Stimulated activated CD4-positive, alpha-beta T cell treated with anti-CD3 and anti-CD28 coated beads, TNF-alpha, amount 100 ng/mL, for 4 hours (primary cell): ENCODE results near the gene FAT1.

ENCODE experiments used
- DNase-seq, 3 experiments: peaks; one replicate each; pipeline ENCODE4 v3.0.0-alpha.2; 2020; ENCODE audit warnings: low read depth in 3 of 3

FAT1 gene

DNA sequence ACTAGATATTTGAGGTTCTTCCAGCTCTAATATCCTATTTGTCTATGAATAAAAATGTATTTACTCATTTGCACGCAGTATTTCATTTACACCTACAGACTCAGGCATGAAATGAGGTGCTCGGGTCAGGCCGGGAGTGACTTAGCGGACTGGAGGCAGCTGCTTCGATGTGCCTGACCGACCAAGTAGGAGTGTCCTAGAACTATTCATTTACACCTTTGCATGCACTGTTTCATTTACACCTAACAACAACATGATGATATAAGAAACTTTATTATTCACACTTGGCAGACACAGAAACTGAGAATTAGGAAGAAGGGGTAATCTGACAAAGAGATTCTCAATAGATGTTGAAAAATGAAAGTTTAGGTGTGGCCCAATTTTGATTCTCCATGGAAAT, 28.7 kb upstream of the FAT1 start:
- DNase-seq: no peak

DNA sequence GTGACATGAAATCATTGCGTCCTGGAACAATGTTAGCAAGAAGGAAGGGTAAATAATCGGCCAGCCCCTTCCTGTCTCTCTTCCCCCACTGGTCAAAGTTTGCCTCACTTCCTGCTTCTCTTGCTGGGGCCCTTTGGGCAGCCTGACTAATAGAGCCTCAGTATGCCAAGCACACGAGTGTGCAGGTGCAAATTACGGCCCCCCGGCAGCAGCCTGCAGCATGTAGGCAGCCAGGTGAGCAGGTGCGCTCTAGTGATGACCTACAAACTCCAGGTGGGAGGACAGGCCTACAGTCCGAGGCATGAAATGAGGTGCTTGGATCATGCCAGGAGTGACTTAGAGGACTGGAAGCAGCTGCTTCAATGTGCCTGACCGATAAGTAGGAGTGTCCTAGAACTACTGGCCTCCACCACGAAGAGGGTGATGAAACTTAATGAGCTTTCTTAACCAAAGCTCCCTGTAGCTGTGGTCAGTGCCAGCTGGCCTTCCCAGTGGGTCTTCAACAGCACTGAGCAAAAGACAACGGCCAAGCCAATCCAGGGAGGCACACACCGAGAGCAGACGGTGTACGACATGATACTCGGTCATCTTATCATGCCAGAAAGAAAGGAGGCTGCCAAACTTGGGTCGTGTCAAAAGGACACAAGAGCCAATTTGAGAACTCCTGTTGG, 26.1 kb upstream of the FAT1 start:
- no peak for DNase-seq

DNA sequence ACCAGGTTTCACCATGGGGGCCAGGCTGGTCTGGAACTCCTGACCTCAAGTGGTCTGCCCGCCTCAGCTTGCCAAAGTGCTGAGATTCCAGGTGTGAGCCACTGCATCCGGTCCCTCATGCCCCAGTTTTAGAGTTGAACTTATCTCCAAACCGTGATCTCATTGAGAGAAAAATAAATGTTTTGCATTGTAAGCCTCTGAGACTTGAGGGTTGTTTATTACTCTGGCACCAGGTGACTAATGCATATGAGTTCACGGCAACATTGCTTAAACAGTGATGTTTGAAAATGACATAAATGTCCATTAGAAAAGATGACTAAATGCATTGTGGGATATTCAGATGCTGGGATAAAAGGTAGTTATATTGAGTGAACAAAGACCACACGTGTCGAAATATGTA, 22.9 kb upstream of the FAT1 start:
- no peak for DNase-seq

DNA sequence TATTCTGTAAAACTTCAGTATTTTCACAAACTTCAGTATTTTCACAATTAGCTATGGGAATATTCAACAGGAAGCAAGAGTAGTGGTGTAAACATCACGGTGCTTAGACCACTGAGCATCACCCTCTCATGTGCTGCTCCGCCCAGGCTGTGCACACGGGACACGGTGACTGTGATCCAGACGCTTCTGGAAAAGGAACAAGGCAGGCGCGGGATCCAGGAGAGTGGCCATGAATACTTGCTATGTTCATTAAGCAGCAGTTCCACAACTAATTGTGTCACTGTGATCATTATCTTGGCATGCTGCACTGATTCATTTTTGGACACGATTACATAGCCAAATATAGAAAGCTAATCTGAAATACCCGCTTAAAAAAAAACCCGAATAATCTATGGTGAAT, 19.6 kb upstream of the FAT1 start:
- no peak for DNase-seq

DNA sequence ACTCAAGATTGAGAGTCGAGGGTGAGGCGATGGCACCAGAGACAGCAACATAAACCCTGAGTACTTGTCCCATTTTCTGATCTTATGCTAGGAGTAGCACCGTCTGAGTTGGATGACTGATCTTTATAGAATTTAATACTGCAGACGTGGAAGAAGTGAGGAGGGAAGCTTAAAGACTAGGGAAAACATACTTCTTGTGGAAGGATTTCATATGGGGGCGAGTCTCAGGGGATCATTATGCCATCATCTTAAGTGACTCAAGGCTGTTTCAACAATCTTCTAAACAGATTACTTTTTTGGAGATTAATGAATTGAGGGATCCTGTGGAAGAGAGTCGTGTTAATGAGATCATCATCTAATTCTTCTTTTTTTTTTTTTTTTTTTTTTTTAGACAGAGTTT, 17.2 kb upstream of the FAT1 start:
- DNase-seq: no peak

DNA sequence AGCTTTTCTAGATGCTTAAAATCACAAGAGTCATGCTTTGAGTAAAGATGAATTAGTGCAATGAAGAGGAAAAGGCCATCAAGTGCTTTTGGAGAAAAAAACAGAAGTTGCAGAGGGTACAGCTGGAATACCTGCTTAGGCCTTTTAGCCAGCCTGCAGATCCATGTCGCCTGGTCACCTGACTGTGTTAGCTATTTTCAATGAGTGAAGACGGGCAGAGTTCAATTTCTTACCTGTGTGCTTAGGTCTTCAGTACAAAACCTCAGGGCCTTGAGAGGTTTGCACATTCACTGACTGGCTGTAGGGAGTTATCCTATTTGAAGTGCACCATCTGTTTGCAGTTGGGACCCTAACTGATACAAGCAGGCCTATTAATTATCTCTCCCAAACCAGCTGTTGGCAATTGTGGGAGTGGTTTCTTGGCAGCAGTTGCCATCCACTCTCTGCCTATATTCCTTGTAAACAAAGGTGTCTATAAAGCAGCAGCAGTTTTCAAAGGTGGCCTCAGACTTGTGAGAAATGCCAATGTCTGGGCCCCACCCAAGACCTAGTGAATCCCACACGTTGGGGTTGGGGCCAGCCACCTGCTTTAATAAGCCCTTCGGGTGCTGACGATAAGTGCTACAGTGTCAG, 16.3 kb upstream of the FAT1 start:
- DNase-seq: no peak

DNA sequence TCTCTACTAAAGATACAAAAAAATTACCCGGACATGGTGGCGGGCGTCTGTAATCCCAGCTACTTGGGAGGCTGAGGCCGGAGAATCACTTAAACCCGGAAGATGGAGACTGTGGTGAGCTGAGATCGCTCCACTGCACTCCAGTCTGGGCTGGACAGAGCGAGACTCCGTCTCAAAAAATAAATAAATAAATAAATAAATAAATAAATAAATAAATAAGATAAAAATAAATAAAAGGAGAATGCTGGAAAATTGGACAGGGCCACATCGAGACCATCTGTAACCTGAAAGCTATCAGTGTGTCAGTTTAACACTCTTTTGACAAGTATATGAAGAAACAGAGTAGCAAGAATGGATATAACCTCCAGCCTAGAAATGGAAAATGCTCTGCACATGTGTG, 15.7 kb upstream of the FAT1 start:
- no peak for DNase-seq

DNA sequence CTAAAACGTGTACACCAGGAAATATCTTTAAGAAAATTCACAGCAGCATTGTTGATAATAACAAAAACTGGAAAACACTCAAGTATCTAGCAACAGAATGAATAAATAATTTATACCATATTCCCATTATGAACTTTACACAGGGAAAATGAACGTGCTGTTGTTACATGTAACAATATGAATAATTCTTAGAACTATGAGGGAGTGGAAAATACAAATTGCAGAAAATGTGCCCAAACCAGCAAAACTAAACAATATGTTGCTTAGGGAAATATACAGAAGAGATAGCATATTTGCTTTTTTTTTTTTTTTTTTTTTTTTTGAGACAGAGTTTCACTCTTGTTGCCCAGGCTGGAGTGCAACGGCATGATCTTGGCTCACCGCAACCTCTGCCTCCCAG, 14.8 kb upstream of the FAT1 start:
- no peak for DNase-seq

DNA sequence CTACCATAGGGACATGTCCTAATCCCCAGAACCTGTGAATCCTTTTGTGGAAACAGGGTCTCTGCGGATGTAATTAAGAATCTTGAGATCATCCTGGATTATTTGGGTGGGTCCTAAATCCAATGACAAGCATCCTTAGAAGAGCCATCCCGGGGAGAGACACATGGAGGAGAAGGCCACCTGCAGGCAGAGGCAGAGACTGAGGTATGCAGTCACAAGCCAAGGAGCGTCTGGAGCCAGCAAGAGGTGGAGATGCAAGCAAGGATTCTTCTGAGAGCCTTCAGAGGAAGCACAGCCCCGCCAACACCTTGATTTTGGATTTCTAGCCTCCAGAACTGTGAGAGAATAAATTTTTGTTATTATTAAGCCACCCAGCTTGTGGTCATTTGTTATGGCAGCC, 13.8 kb upstream of the FAT1 start:
- no peak for DNase-seq

DNA sequence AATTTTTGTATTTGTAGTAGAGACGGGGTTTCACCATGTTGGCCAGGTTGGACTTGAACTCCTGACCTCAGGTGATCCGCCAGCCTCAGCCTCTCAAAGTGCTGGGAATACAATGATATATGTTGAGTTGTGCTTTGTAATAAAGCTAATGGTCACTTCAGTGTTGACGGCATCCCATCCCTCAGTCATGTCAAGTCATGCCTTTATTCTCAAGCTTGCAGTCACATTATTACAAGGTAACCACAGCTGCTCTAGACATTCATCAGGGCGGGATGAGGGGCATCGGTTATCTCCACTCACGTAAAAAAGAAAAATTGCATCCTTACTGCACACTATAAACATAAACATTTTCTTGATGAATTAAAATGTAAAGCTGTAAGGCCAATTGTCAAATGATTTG, 12.8 kb upstream of the FAT1 start:
- DNase-seq: no peak

DNA sequence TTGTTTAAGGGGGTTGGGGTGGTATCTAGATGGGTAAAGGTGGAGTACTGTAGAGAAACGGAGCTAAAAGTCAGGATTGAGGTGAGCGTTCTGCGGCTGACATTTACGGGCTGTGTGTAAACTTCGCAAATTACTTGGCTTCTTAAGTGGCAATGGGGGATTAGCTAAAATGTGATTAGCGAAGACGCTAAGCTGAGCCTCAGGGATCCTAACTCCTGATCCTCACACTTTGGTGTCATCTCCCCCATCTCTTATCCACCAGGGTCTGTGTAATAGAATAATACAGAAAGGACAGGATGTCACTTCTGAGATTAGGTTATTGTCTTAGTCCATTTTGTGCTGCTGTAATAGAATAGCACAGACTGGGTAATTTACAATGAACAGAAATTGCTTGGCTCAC, 10.6 kb upstream of the FAT1 start:
- DNase-seq: no peak

DNA sequence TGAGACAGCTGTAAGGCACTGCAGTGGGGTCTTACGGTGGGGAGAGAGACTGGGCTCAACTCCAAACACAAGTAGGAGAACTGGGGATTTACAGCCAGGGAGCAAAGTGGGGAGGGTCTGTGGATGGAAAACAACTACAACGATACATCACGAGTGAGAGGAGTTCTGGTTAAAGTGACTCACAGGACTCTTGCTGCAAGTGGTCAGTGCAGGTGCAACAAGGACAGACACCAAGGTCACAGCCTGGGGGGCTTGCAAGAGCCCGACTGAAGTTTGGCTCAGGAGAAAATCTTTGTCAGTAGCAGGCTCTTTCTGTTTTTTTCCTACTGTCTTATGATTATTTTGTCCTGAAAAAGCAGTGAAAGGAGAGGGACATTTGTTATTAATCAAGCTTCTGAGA, 10.1 kb upstream of the FAT1 start:
- no peak for DNase-seq

DNA sequence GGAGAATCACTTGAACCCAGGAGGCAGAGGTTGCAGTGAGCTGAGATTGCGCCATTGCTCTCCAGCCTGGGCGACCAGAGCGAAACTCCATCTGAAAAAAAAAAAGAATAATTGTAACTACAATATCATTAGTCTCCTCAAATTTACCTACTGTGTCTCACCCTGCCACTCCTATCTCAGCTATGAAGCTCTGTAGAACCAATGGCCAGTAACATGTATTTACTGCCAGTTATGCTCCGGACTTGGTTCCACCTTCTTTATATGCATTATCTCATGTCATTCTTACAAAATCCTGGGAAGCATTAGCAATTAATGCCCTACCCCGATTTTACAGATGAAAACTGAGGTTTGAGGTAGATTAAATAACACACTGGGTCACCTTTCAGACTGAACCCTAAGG, 7.0 kb upstream of the FAT1 start:
- no peak for DNase-seq

DNA sequence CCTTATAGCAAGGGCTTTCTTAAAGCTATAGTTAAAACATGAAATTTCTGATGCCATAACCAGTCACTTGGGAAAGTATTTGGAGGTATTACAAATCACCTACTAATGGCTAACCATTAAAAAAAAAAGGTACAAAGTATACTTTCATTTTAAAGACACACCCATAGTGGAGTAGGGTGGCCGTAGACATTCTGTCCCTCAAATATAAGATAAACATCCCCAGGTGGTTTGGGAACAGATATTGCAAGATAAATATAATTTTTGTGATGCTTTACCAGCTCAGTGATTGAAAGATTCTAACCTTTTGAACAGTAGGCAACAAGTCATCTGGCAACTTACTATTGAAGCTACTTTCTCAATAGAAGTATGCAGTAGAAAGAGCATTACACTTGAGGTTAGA, 6.2 kb upstream of the FAT1 start:
- DNase-seq: no peak

DNA sequence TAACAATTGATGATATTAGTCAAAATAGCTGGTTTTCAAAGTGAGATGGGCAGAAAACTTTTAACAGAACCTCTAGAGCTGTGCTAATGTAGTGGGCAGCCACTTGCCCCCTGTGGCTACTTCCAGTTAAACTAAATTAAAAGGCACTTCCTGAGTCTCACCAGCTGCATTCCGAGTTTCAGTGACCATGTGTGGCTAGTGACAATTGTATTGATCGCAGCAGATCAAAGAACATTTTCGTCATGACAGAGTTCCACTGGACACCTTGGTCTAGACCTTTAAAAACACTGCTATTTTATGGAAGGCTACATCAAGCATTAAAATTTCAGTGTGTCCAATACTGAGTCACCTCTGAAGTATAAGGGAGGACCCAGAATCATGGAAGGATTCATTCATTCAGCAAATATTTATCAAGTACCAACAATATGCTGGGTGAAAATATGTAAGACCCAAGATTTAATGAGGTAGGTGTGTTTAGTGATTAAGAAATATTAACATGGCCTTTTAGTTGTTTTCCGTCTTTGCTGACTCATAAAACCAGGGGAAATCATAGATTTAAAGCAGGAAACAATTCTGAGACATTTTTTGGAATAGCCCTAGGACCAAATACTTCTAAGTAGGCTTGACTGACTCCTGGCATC, 5.1 kb upstream of the FAT1 start:
- DNase-seq: no peak

DNA sequence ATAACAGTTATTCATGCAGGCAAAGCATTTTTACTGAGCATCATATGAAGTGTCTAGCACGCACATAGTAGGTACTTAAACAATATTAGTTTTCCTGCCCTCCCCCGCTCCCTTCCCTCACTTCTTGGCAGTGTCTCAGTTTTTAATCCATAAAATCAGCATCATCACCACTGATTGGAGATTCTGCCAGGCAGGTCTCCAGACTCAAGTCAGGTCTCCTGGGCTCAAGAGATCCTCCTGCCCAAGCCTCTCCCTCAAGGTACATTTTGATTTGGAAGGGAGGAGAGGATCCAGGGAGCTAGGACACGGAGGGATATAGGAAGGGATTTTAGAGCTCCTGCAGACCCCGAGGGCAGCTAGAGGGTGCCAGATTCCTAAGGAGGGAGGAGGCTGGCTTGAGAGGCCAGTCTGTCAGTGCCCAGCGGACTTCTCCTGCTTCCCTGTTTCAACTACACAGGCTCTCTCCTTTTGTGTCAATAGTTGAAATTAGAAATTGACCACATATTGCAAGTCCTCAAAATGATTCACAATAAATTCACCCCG, 4.4 kb upstream of the FAT1 start:
- no peak for DNase-seq

DNA sequence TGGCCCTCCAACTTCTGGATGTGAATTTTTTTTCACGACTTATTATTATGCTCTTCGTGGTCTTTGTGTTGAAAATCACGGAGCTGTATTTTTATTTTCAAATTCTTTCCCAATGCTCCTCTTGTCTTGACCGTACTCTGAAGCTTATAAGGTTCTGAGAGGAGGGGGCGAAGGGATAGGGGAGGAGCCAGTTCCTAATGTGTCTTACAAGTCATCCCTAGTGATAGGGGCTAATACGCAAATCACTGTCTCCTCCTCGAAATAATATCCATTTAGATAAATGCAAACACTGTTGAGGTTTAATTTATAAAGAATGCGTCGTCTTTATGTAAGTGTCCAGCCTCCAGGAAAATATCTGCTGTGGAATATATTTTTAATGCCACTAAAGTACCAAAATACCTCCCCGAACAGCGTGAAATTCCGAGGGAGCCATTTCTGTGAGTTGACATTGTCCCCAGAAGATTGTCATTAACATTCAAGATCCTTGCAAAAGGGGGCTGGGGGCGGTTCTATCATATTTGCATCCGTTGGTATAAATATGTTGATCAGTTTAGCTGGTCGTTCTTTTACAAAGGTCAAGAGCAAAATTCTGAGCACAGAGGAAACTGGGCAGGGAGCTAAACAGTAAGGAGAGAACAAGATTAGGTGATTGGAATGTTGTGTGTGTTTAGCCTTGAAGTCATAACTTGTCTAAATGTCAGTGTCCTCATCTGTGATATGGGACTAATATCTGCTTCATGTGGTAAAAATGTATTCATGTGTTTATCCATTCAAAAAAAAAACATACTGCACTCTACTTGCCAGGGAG, 3.7 kb upstream of the FAT1 start:
- DNase-seq: no peak

DNA sequence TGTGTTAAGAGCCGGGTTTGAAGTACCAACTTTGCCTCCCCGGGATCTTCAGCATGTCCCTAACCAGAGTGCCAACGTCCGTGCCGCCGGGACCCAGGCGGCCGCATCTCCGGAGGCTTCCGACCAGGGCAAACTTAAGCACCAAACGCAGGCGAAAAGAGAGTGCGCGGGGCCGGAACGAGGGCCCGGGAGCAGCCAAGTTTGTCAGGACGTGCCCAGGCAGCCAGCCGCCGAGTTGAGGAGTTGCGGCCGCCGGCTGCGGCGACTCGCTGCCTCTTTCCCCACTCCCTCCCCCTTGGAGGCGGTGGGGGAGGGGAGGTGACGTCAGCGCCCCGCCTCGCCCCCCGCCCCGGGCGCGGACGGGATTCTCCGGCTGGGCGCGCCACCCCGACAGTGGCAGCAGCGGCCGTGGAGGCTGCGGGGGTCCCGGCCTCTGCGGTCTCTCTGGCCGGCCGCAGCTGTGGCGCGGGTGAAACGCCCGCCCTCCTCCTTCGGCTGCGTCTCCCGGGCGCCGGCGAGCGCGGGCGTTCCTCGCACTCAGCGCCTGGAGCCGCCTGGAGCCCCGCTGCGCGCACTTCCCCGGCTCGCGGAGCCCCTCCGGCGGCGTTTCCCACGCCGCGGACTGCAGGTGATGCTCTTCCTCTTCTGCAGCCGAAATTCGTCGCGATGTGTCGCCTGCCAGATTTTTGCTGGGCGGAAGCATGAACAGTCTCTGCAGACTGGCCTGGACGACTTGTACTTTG, 2.9 kb upstream of the FAT1 start:
- no peak for DNase-seq

DNA sequence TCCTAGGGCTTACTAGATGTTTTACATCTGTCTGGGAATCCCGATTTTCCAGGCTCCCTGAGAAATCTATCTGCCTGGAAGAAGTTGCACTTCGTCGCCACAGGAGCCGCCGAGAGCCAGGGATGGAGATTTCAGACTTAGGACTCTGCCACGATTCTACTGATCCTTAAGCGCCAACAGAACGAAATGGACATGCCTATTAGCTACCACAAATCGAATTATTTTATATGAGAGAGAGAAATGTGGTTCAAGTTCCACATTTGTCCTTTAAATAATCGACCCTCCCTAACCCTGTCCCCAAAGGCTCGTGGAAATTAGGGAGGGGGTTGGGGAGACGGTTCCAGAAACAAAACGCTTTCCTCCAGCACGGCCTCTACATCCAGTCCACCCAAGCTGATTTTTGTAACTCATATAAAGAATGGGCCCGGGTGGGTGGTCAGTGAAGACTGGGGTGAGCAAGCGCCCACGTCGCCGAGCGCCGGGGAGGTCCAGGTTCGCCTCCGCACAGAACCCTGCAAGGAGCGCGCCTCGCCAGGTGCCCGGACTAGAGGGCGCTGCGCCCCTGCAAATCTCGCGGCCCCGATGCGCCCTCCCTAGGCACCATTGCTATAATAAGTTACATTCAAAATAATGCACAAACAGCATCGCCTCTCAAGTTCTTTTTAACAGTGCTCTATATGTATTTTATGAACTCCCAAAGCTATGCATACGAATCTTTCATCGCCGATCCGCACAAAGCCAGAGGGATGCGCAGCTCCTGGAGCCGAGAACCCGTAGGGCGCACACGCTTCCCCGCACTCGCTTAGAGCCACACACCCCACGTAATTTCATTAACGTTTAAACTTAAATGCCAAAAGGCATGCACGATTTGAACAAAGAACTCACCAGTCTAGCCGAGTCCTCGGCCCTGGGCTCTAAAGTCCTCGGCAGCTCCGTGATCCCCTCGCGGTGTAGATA, 2.1 kb upstream of the FAT1 start:
- DNase-seq: no peak

DNA sequence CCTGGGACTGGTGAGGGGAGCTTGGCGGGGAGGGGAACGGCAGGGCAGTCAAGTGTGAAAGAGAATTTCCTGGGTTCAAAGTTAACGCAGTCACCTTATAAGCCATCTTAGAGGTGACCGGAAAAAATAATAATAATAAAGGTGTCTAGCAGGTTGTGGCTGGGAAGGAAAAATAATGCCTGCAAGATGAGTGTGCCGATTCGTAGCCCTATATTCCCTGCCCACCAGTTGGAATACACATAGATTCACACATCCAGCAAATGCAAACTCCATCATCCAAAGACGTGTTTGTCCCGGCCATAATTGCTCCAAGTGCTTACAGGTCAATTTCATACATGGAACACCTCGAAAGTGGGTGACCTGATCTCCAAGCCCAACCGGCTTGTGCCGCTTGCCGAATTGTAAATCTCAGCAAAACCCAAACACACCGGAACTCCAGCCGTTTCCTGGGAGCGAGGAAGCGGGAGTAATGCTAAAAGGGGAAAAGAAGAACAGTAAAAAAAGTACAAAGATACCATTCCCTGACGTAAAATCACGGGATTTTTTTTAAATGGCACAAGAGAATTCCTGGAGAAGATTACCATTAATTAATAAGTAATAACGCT, 1.3 kb upstream of the FAT1 start:
- no peak for DNase-seq
